Esophagus squamous epithelium (tissue), 5 donors: ENCODE data around the gene TMEM272. TPM values are rescaled to one million over a fixed set of nuclear protein-coding genes. Genes with fewer than 3 reads are reported as not detected.
A peak's percentile ranks its signal among the peaks of the same experiment; 100 is the strongest.

Source experiments
- DNase-seq: peaks from one replicate; lab custom pipeline; 2025; lab: John Stamatoyannopoulos, UW
- H3K27ac ChIP-seq, 4 donors: fragments of 200-600 bp; sonication (generic); one replicate each; pipeline ENCODE4 v1.5.1; 2016 to 2019; ENCODE audit warnings: mild to moderate bottlenecking in 1 of 4
- H3K27me3 ChIP-seq, 4 donors: fragments of 200-600 bp; sonication (generic); 1 replicate in 3 of 4; 2 replicates in 1 of 4; pipeline versions ENCODE4 v1.5.1 to v1.6.0; 2017 to 2021; ENCODE audit warnings: antibody characterized with exemption in 1 of 4
- H3K36me3 ChIP-seq, 3 donors: fragments of 200-600 bp; sonication (generic); one replicate each; pipeline ENCODE4 v1.5.1; 2016 to 2019
- H3K4me1 ChIP-seq, 3 donors: fragments of 200-600 bp; sonication (generic); one replicate each; pipeline ENCODE4 v1.5.1; 2017 to 2019
- H3K4me3 ChIP-seq, 4 donors: fragments of 200-600 bp; sonication (generic); 1 replicate in 3 of 4; 2 replicates in 1 of 4; pipeline ENCODE4 v1.5.1; 2016 to 2019; ENCODE audit warnings: mild to moderate bottlenecking in 2 of 4, moderate library complexity in 1 of 4
- H3K9me3 ChIP-seq, 3 donors: fragments of 200-600 bp; sonication (generic); one replicate each; pipeline ENCODE4 v1.5.1; 2016 to 2019
- CTCF ChIP-seq, 6 experiments: fragments of 450-650 bp in 4 of 6; fragments of 200-600 bp in 2 of 6; sonication (generic) in 2 of 6; IDR thresholded peaks; one replicate each; pipeline ENCODE4 v1.5.1; 2016 to 2019; ENCODE audit warnings: antibody characterized with exemption in 6 of 6, mild to moderate bottlenecking in 4 of 6, moderate library complexity in 4 of 6
- POLR2A ChIP-seq, 4 donors: fragments of 450-650 bp; IDR thresholded peaks; one replicate each; pipeline ENCODE4 v1.6.1; 2017; ENCODE audit warnings: antibody characterized with exemption in 4 of 4, mild to moderate bottlenecking in 4 of 4, moderate library complexity in 3 of 4
- WGBS, 2 donors: methylation state at CpG; one replicate each; pipeline ENCODE4 v1.1.5; 2018; 5-methylcytosine and 5-hydroxymethylcytosine counted together
- intact Hi-C: fragments of 100-400 bp; cut with DNase I; formaldehyde crosslinking; loops from one replicate; pipeline ENCODE4 v1.15.0; 2022
- total RNA-seq, 4 donors: library from RNA; depleted of rRNA; stranded (reverse); fragments of >200 nt; gene quantifications; one replicate each; pipeline ENCODE4 v1.1.0, GENCODE V29; 2016
- donor health status: DM: yes; HTN: yes; CAD: no.

Gene TMEM272
- total RNA-seq, 4 donors from 2014 or later: not detected

- Histone ChIP-seq H3K36me3 (no peaks in the 10 kb centered on the region), H3K27ac (no peak overlapping the region), H3K4me1 (peaks cover 6 to 35% (median 11%) of the 10 kb centered on the region in 3 donors), H3K9me3 (no peaks in the 10 kb centered on the region), H3K4me3 (no peak overlapping the region), H3K27me3 (peaks cover 0 to 2% (median 0%) of the 10 kb centered on the region in 4 donors)
- DNase-seq: no peak
- intact Hi-C loops: no loop called here
- no peak for TF ChIP-seq CTCF (IDR thresholded peaks at IDR 0.05)
- no peak for TF ChIP-seq POLR2A (IDR thresholded peaks at IDR 0.05)
- 84 to 88% methylated on average over 2 of the region's 2 CpGs for WGBS, 2 donors
These were observed 21.6 kb downstream of the TMEM272 start for GRCh38 chr13:51823359-51823758.

- WGBS, 2 donors: 62 to 73% methylated on average over 13 of the region's 13 CpGs
- Histone ChIP-seq H3K27me3 (peaks cover 0 to 13% (median 0%) of the 10 kb centered on the region in 4 donors), H3K27ac (peak overlapping the region in 1 of 4 donors; percentile 16), H3K36me3 (no peaks in the 10 kb centered on the region), H3K4me3 (peak overlapping the region in 1 of 4 donors; percentile 6), H3K4me1 (peaks cover 6 to 37% (median 11%) of the 10 kb centered on the region in 3 donors), H3K9me3 (no peaks in the 10 kb centered on the region)
- no peak for TF ChIP-seq CTCF (IDR thresholded peaks at IDR 0.05)
- no peak for TF ChIP-seq POLR2A (IDR thresholded peaks at IDR 0.05)
- intact Hi-C loops: no loop called here
- no peak for DNase-seq
These were observed 22.7 kb downstream of the TMEM272 start for GRCh38 chr13:51822106-51822815.

GRCh38 chr13:51821606-51822005 lies 23.4 kb downstream of the TMEM272 start:
- peaks cover 3 to 39% (median 7%) of the 10 kb centered on the region in 3 donors for H3K4me1 ChIP-seq
- no peaks in the 10 kb centered on the region for H3K36me3 ChIP-seq
- no peaks in the 10 kb centered on the region for H3K9me3 ChIP-seq
- DNase-seq: no peak
- intact Hi-C loops: no loop called here
- peak overlapping the region in 1 of 4 donors; percentile 5 for H3K27ac ChIP-seq
- WGBS, 2 donors: 35 to 83% methylated on average over 2 of the region's 2 CpGs
- H3K27me3 ChIP-seq: peaks cover 0 to 19% (median 0%) of the 10 kb centered on the region in 4 donors
- no peak for TF ChIP-seq CTCF (IDR thresholded peaks at IDR 0.05)
- no peak for TF ChIP-seq POLR2A (IDR thresholded peaks at IDR 0.05)
- no peak overlapping the region for H3K4me3 ChIP-seq

GRCh38 chr13:51820016-51820597 lies 24.9 kb downstream of the TMEM272 start:
- DNase-seq: no peak
- intact Hi-C loops: no loop called here
- Histone ChIP-seq H3K36me3 (no peaks in the 10 kb centered on the region), H3K9me3 (no peaks in the 10 kb centered on the region), H3K4me1 (peaks cover 0 to 40% (median 3%) of the 10 kb centered on the region in 3 donors), H3K27me3 (peaks cover 0 to 32% (median 0%) of the 10 kb centered on the region in 4 donors), H3K4me3 (no peak overlapping the region), H3K27ac (no peak overlapping the region)
- TF ChIP-seq POLR2A (IDR thresholded peaks at IDR 0.05) (no peak), CTCF (IDR thresholded peaks at IDR 0.05) (no peak)
- WGBS, 2 donors: 66 to 78% methylated on average over 4 of the region's 4 CpGs

GRCh38 chr13:51819544-51819943 lies 25.4 kb downstream of the TMEM272 start:
- intact Hi-C loops: loop anchor here (5.0 kb wide), 1 partner anchor 308 kb away; the partner anchor contains the start of gene NEK5
- no peaks in the 10 kb centered on the region for H3K9me3 ChIP-seq
- no peaks in the 10 kb centered on the region for H3K36me3 ChIP-seq
- H3K27me3 ChIP-seq: peaks cover 0 to 32% (median 0%) of the 10 kb centered on the region in 4 donors
- H3K4me3 ChIP-seq: no peak overlapping the region
- DNase-seq: no peak
- no peak overlapping the region for H3K27ac ChIP-seq
- TF ChIP-seq POLR2A (IDR thresholded peaks at IDR 0.05): no peak
- TF ChIP-seq CTCF (IDR thresholded peaks at IDR 0.05): no peak
- peaks cover 0 to 40% (median 6%) of the 10 kb centered on the region in 3 donors for H3K4me1 ChIP-seq
- WGBS, 2 donors: 83 to 93% methylated on average over 2 to 3 of the region's 3 CpGs
